ENCODE results near the gene FRAT2.
"Not testable (repeated sequence)": the region's sequence is repeated elsewhere in the genome, so short reads cannot be mapped to it uniquely, and the experiment has no call there.

The FRAT2 gene

DNA sequence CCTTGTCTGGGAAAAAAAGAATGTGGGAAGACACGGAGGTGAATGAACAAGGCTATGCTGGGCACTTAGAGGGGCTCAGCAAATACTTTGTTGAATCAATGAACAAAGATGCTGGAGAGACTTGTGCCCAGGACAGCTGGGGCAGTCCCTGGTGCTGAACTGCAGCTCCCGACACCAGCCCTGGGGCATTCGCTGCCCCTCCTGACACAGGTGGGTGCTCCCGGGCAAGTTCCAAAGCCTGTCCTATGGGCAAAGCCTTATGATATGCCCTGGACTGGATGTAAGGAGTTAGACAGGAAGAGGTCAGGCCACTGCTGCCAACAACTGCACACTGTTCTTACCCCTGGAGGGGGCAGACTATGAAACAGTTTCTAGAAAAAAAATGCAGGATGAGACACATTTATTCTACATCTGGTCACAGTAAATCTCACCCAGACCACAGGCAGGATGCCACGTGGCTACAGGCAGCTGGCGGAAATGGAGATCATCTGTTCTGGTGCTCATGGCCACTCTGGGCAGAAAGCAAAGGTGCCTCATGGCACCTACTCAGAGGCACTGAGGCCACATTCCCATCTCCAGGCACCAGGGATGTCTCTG, 21.9 kb upstream of the FRAT2 start:
- no peak for DNase-seq (ENCODE audit: insufficient read length, low spot score)
- no peak for FAIRE-seq
- TF ChIP-seq, protein P1, sequence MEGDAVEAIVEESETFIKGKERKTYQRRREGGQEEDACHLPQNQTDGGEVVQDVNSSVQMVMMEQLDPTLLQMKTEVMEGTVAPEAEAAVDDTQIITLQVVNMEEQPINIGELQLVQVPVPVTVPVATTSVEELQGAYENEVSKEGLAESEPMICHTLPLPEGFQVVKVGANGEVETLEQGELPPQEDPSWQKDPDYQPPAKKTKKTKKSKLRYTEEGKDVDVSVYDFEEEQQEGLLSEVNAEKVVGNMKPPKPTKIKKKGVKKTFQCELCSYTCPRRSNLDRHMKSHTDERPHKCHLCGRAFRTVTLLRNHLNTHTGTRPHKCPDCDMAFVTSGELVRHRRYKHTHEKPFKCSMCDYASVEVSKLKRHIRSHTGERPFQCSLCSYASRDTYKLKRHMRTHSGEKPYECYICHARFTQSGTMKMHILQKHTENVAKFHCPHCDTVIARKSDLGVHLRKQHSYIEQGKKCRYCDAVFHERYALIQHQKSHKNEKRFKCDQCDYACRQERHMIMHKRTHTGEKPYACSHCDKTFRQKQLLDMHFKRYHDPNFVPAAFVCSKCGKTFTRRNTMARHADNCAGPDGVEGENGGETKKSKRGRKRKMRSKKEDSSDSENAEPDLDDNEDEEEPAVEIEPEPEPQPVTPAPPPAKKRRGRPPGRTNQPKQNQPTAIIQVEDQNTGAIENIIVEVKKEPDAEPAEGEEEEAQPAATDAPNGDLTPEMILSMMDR (IDR thresholded peaks at IDR 0.05; ENCODE audit: insufficient read depth, missing control alignments), result no peak

DNA sequence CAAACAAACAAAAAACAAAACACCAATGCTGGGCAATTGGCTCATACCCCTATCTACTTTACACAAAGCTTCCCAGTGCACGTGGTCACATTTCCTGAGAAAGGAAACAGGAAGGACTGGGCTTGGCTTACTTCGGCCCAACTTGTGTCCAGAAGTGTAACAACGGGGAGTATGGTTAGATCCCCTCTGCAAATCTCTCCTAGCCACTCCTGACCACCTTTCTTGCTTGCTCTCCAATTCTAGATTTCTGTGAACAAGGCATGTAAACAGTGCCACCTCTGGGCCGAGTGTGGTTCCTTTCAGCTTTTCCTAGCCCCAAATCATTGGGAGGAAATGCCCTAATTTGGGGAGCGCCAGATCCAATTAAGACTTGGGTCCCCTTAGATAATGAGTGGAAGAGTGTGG, 21.0 kb upstream of the FRAT2 start:
- DNase-seq (ENCODE audit: insufficient read length, low spot score) (no peak), FAIRE-seq (no peak)
- TF ChIP-seq, protein P1 (IDR thresholded peaks at IDR 0.05; ENCODE audit: insufficient read depth, missing control alignments), result peak; percentile 32

DNA sequence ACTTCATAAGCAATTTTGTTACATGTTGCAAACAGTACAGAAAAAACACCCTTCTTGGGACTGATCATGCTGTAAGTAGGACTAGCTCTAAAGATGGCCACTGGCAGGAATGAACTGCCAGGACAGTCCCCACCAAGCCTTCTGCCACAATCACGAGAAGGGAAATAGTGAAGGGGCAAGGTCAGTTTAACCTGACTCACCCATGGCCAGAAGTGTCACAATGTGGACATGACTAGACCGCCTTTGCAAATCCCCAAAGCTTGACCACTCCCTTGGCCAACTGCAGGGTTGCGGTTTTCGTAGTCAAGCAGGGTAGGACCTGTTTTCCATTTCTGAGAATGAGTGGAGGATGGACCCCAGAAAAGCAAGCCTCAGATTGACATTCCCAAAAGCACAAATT, 19.4 kb upstream of the FRAT2 start:
- TF ChIP-seq, protein P1 (IDR thresholded peaks at IDR 0.05; ENCODE audit: insufficient read depth, missing control alignments), result no peak
- DNase-seq (ENCODE audit: insufficient read length, low spot score) (no peak), FAIRE-seq (no peak)

DNA sequence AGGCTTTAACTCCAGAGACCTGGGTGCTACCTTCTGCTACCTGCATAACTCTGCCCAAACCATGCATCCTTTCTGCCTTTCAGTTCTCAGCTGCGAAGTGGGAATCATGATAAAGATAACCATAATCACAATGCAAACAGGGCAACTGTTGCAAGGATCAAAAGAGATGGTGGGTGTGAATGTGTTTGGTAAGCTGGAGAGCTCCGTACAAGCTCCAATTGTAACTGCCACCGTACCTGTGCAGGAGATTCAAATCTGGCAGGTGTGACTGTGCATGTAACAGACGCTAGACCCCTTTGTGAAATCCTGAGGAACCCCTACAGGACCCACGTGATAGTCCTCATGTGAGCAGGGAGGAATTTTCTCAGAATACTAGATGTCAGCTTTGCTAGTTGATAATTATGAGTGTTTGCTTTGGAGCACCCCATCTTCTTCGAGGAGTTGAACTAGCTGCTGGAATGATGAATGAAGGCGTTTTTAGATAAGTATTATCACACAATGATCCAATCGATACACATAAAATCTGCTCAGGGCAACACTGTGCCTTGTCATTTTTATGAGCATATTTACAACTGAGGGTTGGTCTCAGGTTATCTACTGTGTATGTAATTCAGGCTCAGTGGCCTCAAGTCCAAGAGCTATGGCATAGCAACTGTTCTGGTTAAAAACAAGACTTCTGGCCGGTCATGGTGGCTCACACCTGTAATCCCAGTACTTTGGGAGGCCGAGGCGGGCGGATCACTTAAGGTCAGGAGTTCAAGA, 15.4 kb upstream of the FRAT2 start:
- TF ChIP-seq, protein P1 (IDR thresholded peaks at IDR 0.05; ENCODE audit: insufficient read depth, missing control alignments), result no peak
- no peak for DNase-seq (ENCODE audit: insufficient read length, low spot score)

DNA sequence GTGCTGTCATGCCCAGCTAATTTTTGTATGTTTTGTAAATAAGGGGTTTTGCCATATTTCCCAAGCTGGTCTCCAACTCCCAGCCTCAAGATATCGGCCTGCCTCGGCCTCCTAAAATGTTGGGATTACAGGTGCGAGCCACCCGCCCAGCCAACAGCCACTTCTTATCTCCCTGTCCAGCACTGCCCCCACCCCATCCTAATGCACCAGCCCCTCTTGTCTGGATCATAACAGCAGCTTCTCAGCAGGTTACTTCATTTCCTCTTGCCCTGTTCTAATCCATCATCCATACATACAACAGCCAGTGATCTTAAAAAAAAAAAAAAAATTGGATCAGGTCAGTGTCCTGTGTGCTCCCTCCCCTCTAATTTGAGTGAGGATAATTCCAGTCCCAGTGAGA, 12.8 kb upstream of the FRAT2 start:
- DNase-seq (ENCODE audit: insufficient read length, low spot score) (no peak), FAIRE-seq (no peak)
- TF ChIP-seq, protein P1 (IDR thresholded peaks at IDR 0.05; ENCODE audit: insufficient read depth, missing control alignments), result no peak

More for the DNA sequence above, 15.4 kb upstream of the FRAT2 start:
- no peak for FAIRE-seq

DNA sequence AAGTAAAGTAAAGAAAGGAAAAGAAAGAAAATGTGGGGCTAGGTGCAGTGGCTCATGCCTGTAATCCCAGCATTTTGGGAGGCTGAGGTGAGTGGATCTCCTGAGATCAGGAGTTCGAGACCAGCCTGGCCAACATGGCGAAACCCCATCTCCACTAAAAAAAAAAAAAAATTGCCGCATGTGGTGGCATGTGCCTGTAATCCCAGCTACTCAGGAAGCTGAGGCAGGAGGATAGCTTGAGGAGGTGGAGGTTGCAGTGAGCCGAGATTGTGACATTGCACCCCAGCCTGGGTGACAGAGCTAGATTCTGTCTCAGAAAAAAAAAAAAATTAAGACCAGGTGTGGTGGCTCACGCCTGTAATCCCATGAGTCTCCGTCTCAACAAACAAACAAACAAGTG, 9.1 kb upstream of the FRAT2 start:
- FAIRE-seq; DNase-seq (ENCODE audit: insufficient read length, low spot score): not testable (repeated sequence)

DNA sequence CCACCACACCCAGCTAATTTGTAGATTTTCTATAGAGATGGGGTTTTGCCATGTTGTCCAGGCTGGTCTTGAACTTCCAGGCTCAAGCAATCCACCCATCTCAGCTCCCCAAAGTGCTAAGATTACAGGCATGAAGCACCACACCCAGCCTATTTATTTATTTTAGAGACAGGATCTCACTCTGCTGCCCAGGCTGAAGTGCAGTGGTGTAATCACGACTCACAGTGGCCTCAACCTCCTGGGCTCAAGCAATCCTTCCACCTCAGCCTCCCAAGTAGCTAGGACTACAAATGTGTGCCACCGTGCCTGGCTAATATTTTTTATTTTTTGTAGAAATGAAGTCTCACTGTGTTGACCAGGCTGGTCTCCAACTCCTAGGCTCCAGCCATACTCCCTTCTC, 6.9 kb upstream of the FRAT2 start:
- FAIRE-seq (no peak), DNase-seq (ENCODE audit: insufficient read length, low spot score) (no peak)
- TF ChIP-seq, protein P1 (IDR thresholded peaks at IDR 0.05; ENCODE audit: insufficient read depth, missing control alignments), result no peak
